Adipocyte (in vitro differentiated cells): ENCODE results near the gene FBXO47.

ENCODE experiments used
- DNase-seq: peaks from one replicate; pipeline ENCODE4 v3.0.0-alpha.2; 2015; ENCODE audit warnings: low read depth
- H3K27me3 ChIP-seq: replicated peaks from 2 replicates; pipeline ENCODE4 v1.7.0; 2013; ENCODE audit warnings: mild to moderate bottlenecking, low read length, moderate library complexity; ENCODE audit not compliant: control insufficient read depth, insufficient read depth
- H3K36me3 ChIP-seq: 2 replicates; pipeline ENCODE4 v1.7.0; 2013; ENCODE audit warnings: low read length, mild to moderate bottlenecking, moderate library complexity; ENCODE audit not compliant: control insufficient read depth, insufficient read depth, severe bottlenecking
- H3K4me1 ChIP-seq: 2 replicates; pipeline ENCODE4 v1.7.0; 2013; ENCODE audit warnings: mild to moderate bottlenecking, low read length, moderate library complexity; ENCODE audit not compliant: control insufficient read depth, insufficient read depth
- H3K4me3 ChIP-seq: 2 replicates; pipeline ENCODE4 v1.7.0; 2013; ENCODE audit warnings: mild to moderate bottlenecking, low read length, moderate library complexity
- H3K9ac ChIP-seq: 2 replicates; pipeline ENCODE4 v1.7.0; 2013; ENCODE audit warnings: mild to moderate bottlenecking, low read length, moderate library complexity
- H3K9me3 ChIP-seq: 2 replicates; pipeline ENCODE4 v1.7.0; 2013; ENCODE audit warnings: mild to moderate bottlenecking, low read length, moderate library complexity; ENCODE audit not compliant: control insufficient read depth

The FBXO47 gene

GRCh38 chr17:39002991-39003715 lies 36.0 kb upstream of the FBXO47 start:
- peak; percentile 43 for DNase-seq
- Histone ChIP-seq H3K27me3 (no peaks in the 10 kb centered on the region), H3K9me3 (no peaks in the 10 kb centered on the region), H3K4me1 (peaks cover 55% of the 10 kb centered on the region), H3K4me3 (peak overlapping the region; percentile 73), H3K9ac (peak overlapping the region; percentile 85), H3K36me3 (no peaks in the 10 kb centered on the region)

- H3K9ac ChIP-seq = peak overlapping the region; percentile 85
- peak overlapping the region; percentile 73 for H3K4me3 ChIP-seq
- H3K36me3 ChIP-seq = no peaks in the 10 kb centered on the region
- peaks cover 55% of the 10 kb centered on the region for H3K4me1 ChIP-seq
- no peaks in the 10 kb centered on the region for H3K27me3 ChIP-seq
- peak; percentile 85 for DNase-seq
- H3K9me3 ChIP-seq = peaks cover 9% of the 10 kb centered on the region
Observed at GRCh38 chr17:39001703-39002637, 34.8 kb upstream of the FBXO47 start.

DNA sequence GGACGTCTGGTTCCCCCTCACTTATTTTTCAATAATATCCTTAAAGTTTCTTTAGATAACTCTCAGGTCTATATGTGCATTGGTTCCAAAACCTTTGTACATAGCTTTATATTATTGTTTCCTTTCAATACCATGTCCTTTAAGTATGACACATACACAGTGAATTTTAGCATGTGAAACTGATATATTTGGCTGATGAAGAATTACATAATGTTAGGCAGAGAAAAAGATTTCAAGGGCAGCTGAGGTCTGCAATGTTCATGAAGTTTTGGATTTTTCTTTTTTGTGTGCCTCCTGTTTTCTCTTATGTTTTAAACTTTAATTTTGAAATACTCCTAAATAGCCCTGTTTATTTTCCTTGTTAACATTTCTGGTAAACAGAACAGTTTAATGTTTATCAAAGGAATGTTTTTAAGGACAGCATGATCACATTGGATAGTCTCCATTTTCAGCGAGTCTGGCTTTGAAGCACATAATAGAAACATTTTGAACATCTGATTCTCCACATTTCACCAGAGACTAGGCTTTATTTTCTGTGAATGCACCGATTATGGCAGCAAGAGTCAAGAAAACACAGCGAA lies 32.9 kb upstream of the FBXO47 start:
- Histone ChIP-seq H3K4me3 (peak overlapping the region; percentile 60), H3K9me3 (peaks cover 20% of the 10 kb centered on the region), H3K27me3 (no peaks in the 10 kb centered on the region), H3K9ac (peak overlapping the region; percentile 81), H3K4me1 (peaks cover 53% of the 10 kb centered on the region), H3K36me3 (no peaks in the 10 kb centered on the region)
- DNase-seq = peak; percentile 51

- no peak overlapping the region for H3K9ac ChIP-seq
- peak overlapping the region; percentile 26 for H3K4me3 ChIP-seq
- no peak for DNase-seq
- peaks cover 20% of the 10 kb centered on the region for H3K9me3 ChIP-seq
- no peaks in the 10 kb centered on the region for H3K27me3 ChIP-seq
- no peaks in the 10 kb centered on the region for H3K36me3 ChIP-seq
- H3K4me1 ChIP-seq = peaks cover 28% of the 10 kb centered on the region
Observed at GRCh38 chr17:38996660-38997337, 29.6 kb upstream of the FBXO47 start.

- no peak for DNase-seq
- Histone ChIP-seq H3K27me3 (no peaks in the 10 kb centered on the region), H3K9me3 (peaks cover 20% of the 10 kb centered on the region), H3K4me3 (no peak overlapping the region), H3K36me3 (no peaks in the 10 kb centered on the region), H3K4me1 (peaks cover 2% of the 10 kb centered on the region), H3K9ac (no peak overlapping the region)
Observed at GRCh38 chr17:38994026-38994425, 26.8 kb upstream of the FBXO47 start.

DNA sequence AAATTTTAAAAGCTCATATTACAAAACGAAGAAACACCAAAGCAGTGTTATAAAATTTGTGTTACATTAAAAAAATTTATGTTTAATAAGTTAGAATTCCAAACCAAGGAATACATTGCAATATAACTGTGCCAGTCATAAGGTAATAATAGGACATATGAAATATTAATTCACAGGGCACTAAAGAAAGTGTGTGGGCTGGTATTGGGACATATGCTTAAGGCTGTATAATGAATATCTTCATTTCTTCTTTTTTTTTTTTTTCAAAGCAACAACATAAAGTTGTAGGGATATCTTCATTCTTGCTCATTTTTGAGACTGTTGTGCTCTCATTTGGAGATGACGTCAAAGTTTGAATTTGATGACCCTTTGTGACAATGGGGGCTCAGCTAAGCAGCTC lies 17.5 kb upstream of the FBXO47 start:
- peaks cover 19% of the 10 kb centered on the region for H3K4me1 ChIP-seq
- H3K9ac ChIP-seq = no peak overlapping the region
- no peaks in the 10 kb centered on the region for H3K36me3 ChIP-seq
- no peaks in the 10 kb centered on the region for H3K9me3 ChIP-seq
- no peak overlapping the region for H3K4me3 ChIP-seq
- no peaks in the 10 kb centered on the region for H3K27me3 ChIP-seq
- DNase-seq = no peak

- Histone ChIP-seq H3K27me3 (no peaks in the 10 kb centered on the region), H3K9ac (no peak overlapping the region), H3K36me3 (no peaks in the 10 kb centered on the region), H3K4me3 (no peak overlapping the region), H3K4me1 (peaks cover 19% of the 10 kb centered on the region), H3K9me3 (no peaks in the 10 kb centered on the region)
- DNase-seq = peak; percentile 87
Observed at GRCh38 chr17:38982858-38983746, 15.9 kb upstream of the FBXO47 start.

GRCh38 chr17:38981636-38982035 lies 14.4 kb upstream of the FBXO47 start:
- no peak for DNase-seq
- Histone ChIP-seq H3K4me1 (peaks cover 19% of the 10 kb centered on the region), H3K36me3 (no peaks in the 10 kb centered on the region), H3K9ac (peak overlapping the region; percentile 41), H3K9me3 (no peaks in the 10 kb centered on the region), H3K27me3 (no peaks in the 10 kb centered on the region), H3K4me3 (no peak overlapping the region)

GRCh38 chr17:38980490-38981217 lies 13.5 kb upstream of the FBXO47 start:
- H3K9ac ChIP-seq = peak overlapping the region; percentile 41
- DNase-seq = peak; percentile 60
- H3K4me3 ChIP-seq = peak overlapping the region; percentile 44
- no peaks in the 10 kb centered on the region for H3K9me3 ChIP-seq
- peaks cover 19% of the 10 kb centered on the region for H3K4me1 ChIP-seq
- H3K27me3 ChIP-seq = no peaks in the 10 kb centered on the region
- no peaks in the 10 kb centered on the region for H3K36me3 ChIP-seq

DNA sequence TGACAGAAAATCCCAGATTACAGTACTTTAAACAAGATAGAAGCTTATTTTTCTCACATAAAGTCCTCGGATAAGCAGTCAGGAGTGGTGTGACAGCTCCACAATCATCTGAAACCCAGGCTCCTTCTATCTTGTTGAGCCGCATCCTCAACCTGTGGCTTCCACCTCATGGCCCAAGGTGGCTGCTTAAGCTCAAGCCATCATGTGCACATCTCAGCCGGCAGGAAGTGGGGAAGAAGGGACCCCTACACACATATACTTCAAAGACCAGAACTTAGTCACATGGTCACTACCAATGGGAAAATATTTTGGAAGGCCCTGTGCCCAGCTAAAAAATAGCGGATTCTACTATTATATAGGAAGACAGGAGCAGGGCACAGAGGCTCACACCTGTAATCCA lies 11.0 kb upstream of the FBXO47 start:
- no peak overlapping the region for H3K9ac ChIP-seq
- H3K9me3 ChIP-seq = no peaks in the 10 kb centered on the region
- no peaks in the 10 kb centered on the region for H3K36me3 ChIP-seq
- H3K4me3 ChIP-seq = no peak overlapping the region
- H3K4me1 ChIP-seq = peaks cover 19% of the 10 kb centered on the region
- no peaks in the 10 kb centered on the region for H3K27me3 ChIP-seq
- no peak for DNase-seq
